Kidney (tissue), 14 donors: Measurements from ENCODE around the gene KIRREL3. TPM values are rescaled to one million over a fixed set of nuclear protein-coding genes. Genes with fewer than 3 reads are reported as not detected.

ENCODE experiments used
- DNase-seq, 5 donors: peaks; one replicate each; pipeline ENCODE4 v3.0.0-alpha.2; 2013 to 2020
- FAIRE-seq: peaks from 2 replicates; lab custom pipeline; 2012; peaks lifted over from hg19 to GRCh38; lab: Jason Lieb, UNC
- H3K27ac ChIP-seq, 2 donors: one replicate each; pipeline ENCODE4 v1.7.0; 2013; ENCODE audit warnings: low read depth in 2 of 2, low read length in 2 of 2, inconsistent platforms in 1 of 2
- H3K27me3 ChIP-seq: one replicate; pipeline ENCODE4 v1.7.1; 2013; ENCODE audit warnings: low read length, inconsistent platforms; ENCODE audit not compliant: control insufficient read depth, insufficient read depth
- H3K36me3 ChIP-seq, 3 donors: one replicate each; pipeline versions ENCODE4 v1.7.0 to v1.7.1; 2013; ENCODE audit warnings: low read length in 3 of 3, control low read depth in 1 of 3, inconsistent platforms in 1 of 3; ENCODE audit not compliant: insufficient read depth in 3 of 3, control insufficient read depth in 2 of 3
- H3K4me1 ChIP-seq, 3 donors: one replicate each; pipeline versions ENCODE4 v1.7.0 to v1.7.1; 2013; ENCODE audit warnings: low read length in 3 of 3, inconsistent platforms in 1 of 3, low read depth in 1 of 3; ENCODE audit not compliant: control insufficient read depth in 2 of 3, insufficient read depth in 2 of 3
- H3K4me3 ChIP-seq, 3 donors: one replicate each; pipeline versions ENCODE4 v1.7.0 to v1.8.1; 2013; ENCODE audit warnings: low read length in 3 of 3, control low read depth in 1 of 3, inconsistent platforms in 1 of 3
- H3K9ac ChIP-seq, 3 donors: one replicate each; pipeline versions ENCODE4 v1.7.0 to v1.7.1; 2013; ENCODE audit warnings: low read length in 3 of 3, control low read depth in 1 of 3, inconsistent platforms in 1 of 3
- H3K9me3 ChIP-seq, 3 donors: one replicate each; pipeline versions ENCODE4 v1.7.0 to v1.7.1; 2013; ENCODE audit warnings: low read length in 3 of 3, control low read depth in 1 of 3, inconsistent platforms in 1 of 3; ENCODE audit not compliant: control insufficient read depth in 2 of 3, insufficient read depth in 1 of 3
- CTCF ChIP-seq: IDR thresholded peaks from 3 replicates; pipeline ENCODE4 v1.5.1; 2012; ENCODE audit warnings: mild to moderate bottlenecking, moderate library complexity, borderline replicate concordance; ENCODE audit not compliant: insufficient read depth; ENCODE audit errors: extremely low read depth
- intact Hi-C: fragments of 100-400 bp; cut with DNase I; formaldehyde crosslinking; loops from one replicate; pipeline ENCODE4 v1.11.1; 2022
- polyA plus RNA-seq: library from polyadenylated mRNA; stranded (reverse); fragments of 350-450 nt; fragmentation: Illumina TruSeq; extraction: RNeasy Lipid Tissue Mini Kit (QIAGEN cat#74804); gene quantifications from one replicate; pipeline ENCODE4 v1.2.3, GENCODE V29; 2014; ENCODE audit warnings: low read depth, low replicate concordance; ENCODE audit not compliant: insufficient read depth
- total RNA-seq: library from RNA; stranded (reverse); fragmentation: NEBNext Ultra II Directional; extraction: Animal tissue kit (Norgen Biotek cat#: 25700); gene quantifications from one replicate; pipeline ENCODE4 v1.2.1, GENCODE V29; 2021
- donor health status: control.
- donor health status: control.
- donor health status: control.
- donor health status: control.
- donor health status: control.
- donor health status: DM: yes; HTN: yes; CAD: no.
- donor health status: Normal renal cell carcinoma (clear cell type).

Gene KIRREL3
- total and polyA plus RNA-seq, 2 donors from 2014 or later: 0.19 to 0.22 TPM

- H3K9me3 ChIP-seq: no peaks in the 10 kb centered on the region
- H3K4me1 ChIP-seq: no peaks in the 10 kb centered on the region
- intact Hi-C loops: no loop called here
- DNase-seq (no peak), FAIRE-seq (no peak)
- no peak overlapping the region for H3K9ac ChIP-seq
- no peaks in the 10 kb centered on the region for H3K36me3 ChIP-seq
- H3K27me3 ChIP-seq: no peaks in the 10 kb centered on the region
- H3K4me3 ChIP-seq: no peak overlapping the region
- H3K27ac ChIP-seq: no peak overlapping the region
- TF ChIP-seq CTCF: no peak
These were observed 119.7 kb downstream of the KIRREL3 start for GRCh38 chr11:126880872-126881271.

- H3K36me3 ChIP-seq: no peaks in the 10 kb centered on the region
- FAIRE-seq: no peak
- no peaks in the 10 kb centered on the region for H3K27me3 ChIP-seq
- no peak overlapping the region for H3K9ac ChIP-seq
- no peaks in the 10 kb centered on the region for H3K9me3 ChIP-seq
- no peaks in the 10 kb centered on the region for H3K4me1 ChIP-seq
- intact Hi-C loops: no loop called here
- no peak for TF ChIP-seq CTCF
- DNase-seq: no peak
- H3K27ac ChIP-seq: no peak overlapping the region
- no peak overlapping the region for H3K4me3 ChIP-seq
These were observed 121.1 kb downstream of the KIRREL3 start for GRCh38 chr11:126879516-126879915.

- Histone ChIP-seq H3K4me1 (no peaks in the 10 kb centered on the region), H3K27ac (no peak overlapping the region), H3K36me3 (no peaks in the 10 kb centered on the region), H3K9me3 (no peaks in the 10 kb centered on the region), H3K27me3 (no peaks in the 10 kb centered on the region), H3K9ac (no peak overlapping the region), H3K4me3 (no peak overlapping the region)
- no peak for DNase-seq
- TF ChIP-seq CTCF: no peak
- intact Hi-C loops: no loop called here
- no peak for FAIRE-seq
These were observed 121.6 kb downstream of the KIRREL3 start for GRCh38 chr11:126878913-126879482.

- no peak for TF ChIP-seq CTCF
- FAIRE-seq (no peak), DNase-seq (no peak)
- Histone ChIP-seq H3K4me3 (no peak overlapping the region), H3K27ac (no peak overlapping the region), H3K9ac (no peak overlapping the region), H3K9me3 (no peaks in the 10 kb centered on the region), H3K4me1 (no peaks in the 10 kb centered on the region), H3K27me3 (no peaks in the 10 kb centered on the region), H3K36me3 (no peaks in the 10 kb centered on the region)
- intact Hi-C loops: no loop called here
These were observed 125.7 kb downstream of the KIRREL3 start for GRCh38 chr11:126874831-126875230.
